Pancreas (tissue), 10 donors: ENCODE results near the gene GRIN2A. TPM values are rescaled to one million over a fixed set of nuclear protein-coding genes. Genes with fewer than 3 reads are reported as not detected.

Experiments
- ATAC-seq, 4 donors: fragments of 200-7000 bp; cut with Tn5 transposase; one replicate each; pipeline versions ENCODE4 v1.8.0 to v1.9.1; 2020; ENCODE audit warnings: mild to moderate bottlenecking in 4 of 4, moderate library complexity in 4 of 4
- DNase-seq, 6 donors: peaks; one replicate each; pipeline ENCODE4 v3.0.0-alpha.2; 2020
- FAIRE-seq: peaks from 2 replicates; lab custom pipeline; 2012; peaks lifted over from hg19 to GRCh38; lab: Jason Lieb, UNC
- H3K27ac ChIP-seq, 4 donors: fragments of 200-600 bp; sonication (generic); 1 replicate in 3 of 4; 2 replicates in 1 of 4; pipeline versions ENCODE4 v1.5.0 to v1.8.0; 2020
- H3K27me3 ChIP-seq, 4 donors: fragments of 200-600 bp; one replicate each; pipeline ENCODE4 v1.8.0; 2021
- H3K36me3 ChIP-seq, 3 donors: fragments of 200-600 bp; sonication (generic) in 1 of 3; one replicate each; pipeline versions ENCODE4 v1.5.0 to v1.8.0; 2020 to 2021
- H3K4me1 ChIP-seq, 3 donors: fragments of 200-600 bp; one replicate each; pipeline ENCODE4 v1.8.0; 2021
- H3K4me3 ChIP-seq, 4 donors: fragments of 200-600 bp; sonication (generic) in 2 of 4; one replicate each; pipeline versions ENCODE4 v1.5.0 to v1.8.0; 2020 to 2021
- H3K9me3 ChIP-seq, 4 donors: fragments of 200-600 bp; one replicate each; pipeline ENCODE4 v1.8.0; 2021
- WGBS, 2 donors: extraction: QIAGEN DNeasy Blood & Tissue Kit; methylation state at CpG; one replicate each; pipeline ENCODE4 v1.1.7; 2013; 5-methylcytosine and 5-hydroxymethylcytosine counted together
- intact Hi-C, 3 donors: fragments of 100-400 bp; cut with DNase I; formaldehyde crosslinking; loops; one replicate each; pipeline versions ENCODE4 v1.11.1 to v1.14.2; 2022
- polyA plus RNA-seq, 2 donors: library from polyadenylated mRNA; stranded (reverse); fragments of 200-250 nt; gene quantifications; one replicate each; pipeline ENCODE4 v1.2.3, GENCODE V29; 2013
- total RNA-seq, 6 donors: library from RNA; stranded (reverse); fragmentation: NEBNext Ultra II Directional in 4 of 6; extraction: Animal tissue kit (Norgen Biotek cat#: 25700) in 4 of 6; gene quantifications; one replicate each; pipeline versions ENCODE4 v1.2.1 to v1.2.4, GENCODE V29; 2021 to 2023
- TF ChIP-seq, protein P1 (sequence below), 4 donors: fragments of 200-600 bp; sonication (generic) in 3 of 4; IDR thresholded peaks; one replicate each; pipeline versions ENCODE4 v1.5.0 to v1.8.0; 2021; ENCODE audit warnings: antibody characterized with exemption in 4 of 4
- donor health status: healthy with polysubstance abuse.
- donor health status: DM: no; HTN: no; CAD: no; lungs with moderate emphysema.
- donor health status: DM: no; HTN: no; CAD: no.
- donor health status: control.
- donor health status: control.
- donor health status: Bipolar disorder and iron deficiency.
- donor health status: DM: yes; HTN: yes; CAD: no.
- donor health status: DM: no; HTN: no; CAD: no.
- donor health status: DM: no; HTN: no; CAD: no.
- donor health status: DM: yes; HTN: yes; CAD: no.

GRIN2A gene
- total and polyA plus RNA-seq, 8 donors, result 0.09 to 2.2 (median 0.32) TPM

DNA sequence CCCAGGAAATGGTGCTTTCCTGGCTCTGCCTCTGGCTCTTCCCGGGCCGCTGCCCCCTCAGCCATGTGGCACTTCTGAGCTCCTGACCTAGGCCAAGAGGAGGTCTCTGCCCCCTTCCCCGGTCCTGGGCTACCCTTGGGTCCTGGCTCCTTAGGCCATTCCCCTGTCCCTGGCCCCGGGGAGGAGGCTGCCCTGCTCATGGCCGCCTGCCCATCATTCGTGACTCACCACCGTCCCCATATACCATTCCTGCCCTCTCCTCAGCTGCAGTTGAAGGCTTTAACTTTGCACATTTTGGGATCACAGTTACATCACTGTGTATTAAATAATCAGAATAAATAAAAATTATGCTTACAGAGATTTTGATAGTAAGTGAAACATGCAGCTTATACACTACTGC, 69.0 kb downstream of the GRIN2A start:
- H3K4me3 ChIP-seq, result no peak overlapping the region
- H3K27me3 ChIP-seq, result no peaks in the 10 kb centered on the region
- ATAC-seq (no peak), DNase-seq (no peak), FAIRE-seq (no peak)
- WGBS, 2 donors, result 65 to 75% methylated on average over 5 to 7 of the region's 7 CpGs
- TF ChIP-seq, protein P1, sequence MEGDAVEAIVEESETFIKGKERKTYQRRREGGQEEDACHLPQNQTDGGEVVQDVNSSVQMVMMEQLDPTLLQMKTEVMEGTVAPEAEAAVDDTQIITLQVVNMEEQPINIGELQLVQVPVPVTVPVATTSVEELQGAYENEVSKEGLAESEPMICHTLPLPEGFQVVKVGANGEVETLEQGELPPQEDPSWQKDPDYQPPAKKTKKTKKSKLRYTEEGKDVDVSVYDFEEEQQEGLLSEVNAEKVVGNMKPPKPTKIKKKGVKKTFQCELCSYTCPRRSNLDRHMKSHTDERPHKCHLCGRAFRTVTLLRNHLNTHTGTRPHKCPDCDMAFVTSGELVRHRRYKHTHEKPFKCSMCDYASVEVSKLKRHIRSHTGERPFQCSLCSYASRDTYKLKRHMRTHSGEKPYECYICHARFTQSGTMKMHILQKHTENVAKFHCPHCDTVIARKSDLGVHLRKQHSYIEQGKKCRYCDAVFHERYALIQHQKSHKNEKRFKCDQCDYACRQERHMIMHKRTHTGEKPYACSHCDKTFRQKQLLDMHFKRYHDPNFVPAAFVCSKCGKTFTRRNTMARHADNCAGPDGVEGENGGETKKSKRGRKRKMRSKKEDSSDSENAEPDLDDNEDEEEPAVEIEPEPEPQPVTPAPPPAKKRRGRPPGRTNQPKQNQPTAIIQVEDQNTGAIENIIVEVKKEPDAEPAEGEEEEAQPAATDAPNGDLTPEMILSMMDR (IDR thresholded peaks at IDR 0.05), result no peak
- no peaks in the 10 kb centered on the region for H3K9me3 ChIP-seq
- H3K4me1 ChIP-seq, result no peaks in the 10 kb centered on the region
- intact Hi-C loops, result no loop called here
- H3K27ac ChIP-seq, result no peak overlapping the region
- no peaks in the 10 kb centered on the region for H3K36me3 ChIP-seq

GRCh38 chr16:10112021-10112420, 70.2 kb downstream of the GRIN2A start:
- intact Hi-C loops, result no loop called here

GRCh38 chr16:10111156-10111761, 71.0 kb downstream of the GRIN2A start:
- H3K4me1 ChIP-seq, result no peaks in the 10 kb centered on the region
- H3K4me3 ChIP-seq, result no peak overlapping the region
- no peaks in the 10 kb centered on the region for H3K27me3 ChIP-seq
- DNase-seq (no peak), ATAC-seq (no peak), FAIRE-seq (no peak)
- intact Hi-C loops, result no loop called here
- 80 to 91% methylated on average over 26 of the region's 26 CpGs for WGBS, 2 donors
- H3K36me3 ChIP-seq, result no peaks in the 10 kb centered on the region
- TF ChIP-seq, protein P1 (IDR thresholded peaks at IDR 0.05), result no peak
- no peak overlapping the region for H3K27ac ChIP-seq
- H3K9me3 ChIP-seq, result no peaks in the 10 kb centered on the region

More at GRCh38 chr16:10112021-10112420, 70.2 kb downstream of the GRIN2A start:
- Histone ChIP-seq H3K27ac (no peak overlapping the region), H3K4me3 (no peak overlapping the region), H3K9me3 (no peaks in the 10 kb centered on the region), H3K36me3 (no peaks in the 10 kb centered on the region), H3K27me3 (no peaks in the 10 kb centered on the region), H3K4me1 (no peaks in the 10 kb centered on the region)
- ATAC-seq (no peak), DNase-seq (no peak), FAIRE-seq (no peak)
- TF ChIP-seq, protein P1 (IDR thresholded peaks at IDR 0.05), result no peak
- WGBS, 2 donors, result 76 to 81% methylated on average over 5 of the region's 5 CpGs

DNA sequence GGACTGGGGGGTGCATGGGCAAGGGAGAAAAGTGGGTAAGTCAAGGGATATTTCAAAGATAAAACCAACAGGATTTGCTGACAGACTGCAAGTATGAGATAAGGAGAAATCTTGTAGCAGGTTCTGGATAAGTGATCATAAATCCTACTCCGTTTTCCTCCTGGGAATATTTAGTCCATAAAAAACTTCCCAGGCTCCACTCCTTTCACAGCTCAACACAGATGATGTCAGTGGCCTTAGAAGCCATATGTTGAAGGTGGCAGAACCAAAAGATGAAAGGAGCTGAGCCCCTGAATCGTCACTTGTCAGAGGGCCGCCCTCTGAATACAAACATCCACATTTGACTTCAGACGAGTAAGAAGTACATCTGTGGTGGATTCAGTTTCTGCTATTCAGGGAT, 71.7 kb downstream of the GRIN2A start:
- Histone ChIP-seq H3K9me3 (no peaks in the 10 kb centered on the region), H3K36me3 (no peaks in the 10 kb centered on the region), H3K27me3 (no peaks in the 10 kb centered on the region), H3K4me1 (no peaks in the 10 kb centered on the region), H3K27ac (no peak overlapping the region), H3K4me3 (no peak overlapping the region)
- TF ChIP-seq, protein P1 (IDR thresholded peaks at IDR 0.05), result no peak
- intact Hi-C loops, result no loop called here
- WGBS, 2 donors, result 51 to 75% methylated on average over 4 of the region's 4 CpGs
- DNase-seq (no peak), ATAC-seq (no peak), FAIRE-seq (no peak)

- Histone ChIP-seq H3K4me1 (no peaks in the 10 kb centered on the region), H3K27ac (no peak overlapping the region), H3K36me3 (no peaks in the 10 kb centered on the region), H3K9me3 (no peaks in the 10 kb centered on the region), H3K4me3 (no peak overlapping the region), H3K27me3 (peaks cover 0 to 10% (median 0%) of the 10 kb centered on the region in 4 donors)
- DNase-seq (no peak), FAIRE-seq (no peak), ATAC-seq (no peak)
- intact Hi-C loops, result no loop called here
- TF ChIP-seq, protein P1 (IDR thresholded peaks at IDR 0.05), result no peak
- WGBS, 2 donors, result 95 to 100% methylated on average over 1 of the region's 1 CpG
Observed at GRCh38 chr16:10107081-10107480, 75.1 kb downstream of the GRIN2A start.
